Measurements from ENCODE around the gene EPS8L2. TPM values are rescaled to one million over a fixed set of nuclear protein-coding genes. Genes with fewer than 3 reads are reported as not detected.

Gene EPS8L2
- total and polyA plus RNA-seq, 10 of the 15 experiments (the other 5 are each of a cell fraction or from before 2014, with no cell fraction given) = 0.76 to 20.0 (median 9.7) TPM

- TF ChIP-seq WRNIP1 (IDR thresholded peaks at IDR 0.05; ENCODE audit: borderline replicate concordance, low read depth, low read length) (no peak), POU2F2 (IDR thresholded peaks at IDR 0.05; ENCODE audit: borderline replicate concordance, low read depth, low read length) (no peak), POLR2A (IDR thresholded peaks at IDR 0.05; ENCODE audit: low read depth, low read length) (peak; percentile 89), GATAD2B (conservative IDR thresholded peaks at IDR 0.05; ENCODE audit: low read depth) (peak; percentile 97), SMARCA5 (IDR thresholded peaks at IDR 0.05) (peak; percentile 28; the same call in 1 of the 2 replicates), SPI1 (IDR thresholded peaks at IDR 0.05; ENCODE audit: borderline replicate concordance, insufficient read depth, low read depth, low read length) (no peak; the same call in 1 of the 2 replicates)
These were observed 10.3 kb upstream of the EPS8L2 start, which contains the start of gene TMEM80 (continued) for GRCh38 chr11:695538-696248.

DNA sequence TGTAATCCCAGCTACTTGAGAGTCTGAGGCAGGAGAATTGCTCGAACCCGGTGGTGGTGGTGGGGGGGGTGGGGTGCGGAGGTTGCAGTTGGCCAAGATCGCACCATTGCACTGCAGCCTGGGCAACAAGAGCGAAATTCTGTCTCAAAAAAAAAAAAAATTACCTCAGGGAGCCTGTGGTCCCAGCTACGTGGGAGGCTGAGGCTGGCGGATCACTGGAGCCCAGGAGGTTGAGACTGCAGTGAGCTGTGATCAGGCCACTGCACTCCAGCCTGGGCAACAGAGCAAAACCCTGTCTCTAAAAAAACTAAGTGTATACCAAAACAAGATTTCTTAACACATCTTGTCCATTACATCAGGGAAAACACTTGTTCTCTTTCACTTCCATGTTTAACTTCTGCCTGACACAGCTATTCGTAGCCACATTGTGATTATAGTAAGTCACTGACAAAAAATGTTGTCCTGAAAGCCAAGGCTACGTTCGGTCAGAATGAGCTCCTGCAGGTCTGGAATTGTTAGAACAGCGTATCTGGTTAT lies 9.0 kb upstream of the EPS8L2 start:
- DNase-seq (ENCODE audit: low read depth, low spot score) = peak; percentile 56
- no peak overlapping the region for H2AFZ ChIP-seq (ENCODE audit: control insufficient read depth, low read depth, low read length)
- BruUV-seq (replicated peaks) = no TSS peak
- peaks cover 0 to 3% of the 10 kb centered on the region in 2 experiments; a peak in 2 of 4 replicates for H3K36me3 ChIP-seq (ENCODE audit: control insufficient read depth in 2 of 2, insufficient read depth in 2 of 2, low read length in 1 of 2)
- POLR2A ChIA-PET = interaction anchor here (0.5 to 6.5 kb wide), 9 partner anchors 11 to 190 kb away, joined by 3 to 72 read pairs (median 3); partner anchors contain the start of gene RNH1
- peak overlapping the region; percentile 93 for H3K9ac ChIP-seq (ENCODE audit: control insufficient read depth, insufficient read depth, low read length)
- peaks cover 17% of the 10 kb centered on the region for H3K4me1 ChIP-seq (ENCODE audit: control insufficient read depth, insufficient read depth, low read length)
- CTCF ChIA-PET = interaction anchor here (0.6 to 5.8 kb wide), 11 partner anchors 28 to 249 kb away, joined by 3 to 127 read pairs (median 4); no protein-coding TSS in a partner anchor
- H3K4me2 ChIP-seq (ENCODE audit: control insufficient read depth, insufficient read depth) = peak overlapping the region; percentile 78
- no peaks in the 10 kb centered on the region for H3K9me3 ChIP-seq (replicated peaks; ENCODE audit: control insufficient read depth, insufficient read depth, low read length)
- FAIRE-seq = peak; percentile 31
- in situ Hi-C loops (cut with MboI) (no loop called here), intact Hi-C loops (cut with micrococcal nuclease; ENCODE audit: unreplicated experiment) (loop anchor here (2.0 kb wide), 1 partner anchor 24 kb away; no protein-coding TSS in a partner anchor)
- peak overlapping the region; percentile 83 for H3K4me3 ChIP-seq
- H3K79me2 ChIP-seq (ENCODE audit: control insufficient read depth, insufficient read depth, low read length) = peaks cover 32% of the 10 kb centered on the region
- peak; percentile 0; the same call in 1 of the 3 replicates for ATAC-seq
- H4K20me1 ChIP-seq (ENCODE audit: control insufficient read depth, insufficient read depth) = no peaks in the 10 kb centered on the region; the same call in 1 of the 2 replicates
- H3K27me3 ChIP-seq (replicated peaks in 1 of 2; ENCODE audit: control insufficient read depth in 2 of 2, insufficient read depth in 2 of 2, low read length in 1 of 2) = no peaks in the 10 kb centered on the region
- peak overlapping the region; percentile 96 for H3K27ac ChIP-seq (ENCODE audit: control insufficient read depth, insufficient read depth)
- RAD21 ChIA-PET (ENCODE audit: unreplicated experiment) = interaction anchor here (0.7 to 8.1 kb wide), 6 partner anchors 23 to 142 kb away, joined by 3 to 112 read pairs (median 4); partner anchors contain the start of gene TALDO1
- SMC1A ChIA-PET (ENCODE audit: uncharacterized antibody, unreplicated experiment) = interaction anchor here (0.9 to 3.1 kb wide), 6 partner anchors 23 to 49 kb away, joined by 3 to 30 read pairs (median 7); no protein-coding TSS in a partner anchor
- 11% methylated on average over 9 of the region's 11 CpGs for WGBS (ENCODE audit: insufficient coverage, insufficient replicate concordance, low lambda C conversion rate, missing lambda C conversion rate)
- TF ChIP-seq NFYB (IDR thresholded peaks at IDR 0.05; ENCODE audit: insufficient read depth, low read depth, low read length) = no peak
- TF ChIP-seq EGR1 (IDR thresholded peaks at IDR 0.05; ENCODE audit: borderline replicate concordance in 1 of 2, low read depth in 2 of 2, low read length in 2 of 2) = peak in 1 of 2 experiments; percentile 70; a peak in 2 of 3 replicates
- peak; percentile 21 for TF ChIP-seq SKIL (IDR thresholded peaks at IDR 0.05; ENCODE audit: low read depth, poor library complexity, severe bottlenecking)
- TF ChIP-seq CBX5 (IDR thresholded peaks at IDR 0.05; ENCODE audit: low read depth) = no peak
- TF ChIP-seq TAF1 (IDR thresholded peaks at IDR 0.05; ENCODE audit: borderline replicate concordance, low read depth, low read length) = no peak
- TF ChIP-seq GABPA (IDR thresholded peaks at IDR 0.05; ENCODE audit: low read depth) = no peak
- no peak for TF ChIP-seq JUNB (IDR thresholded peaks at IDR 0.05)
- 0 out of 2 replicates have a peak, but pooled peaks have one; percentile 47 for TF ChIP-seq DPF2 (IDR thresholded peaks at IDR 0.05)
- TF ChIP-seq, protein P1, sequence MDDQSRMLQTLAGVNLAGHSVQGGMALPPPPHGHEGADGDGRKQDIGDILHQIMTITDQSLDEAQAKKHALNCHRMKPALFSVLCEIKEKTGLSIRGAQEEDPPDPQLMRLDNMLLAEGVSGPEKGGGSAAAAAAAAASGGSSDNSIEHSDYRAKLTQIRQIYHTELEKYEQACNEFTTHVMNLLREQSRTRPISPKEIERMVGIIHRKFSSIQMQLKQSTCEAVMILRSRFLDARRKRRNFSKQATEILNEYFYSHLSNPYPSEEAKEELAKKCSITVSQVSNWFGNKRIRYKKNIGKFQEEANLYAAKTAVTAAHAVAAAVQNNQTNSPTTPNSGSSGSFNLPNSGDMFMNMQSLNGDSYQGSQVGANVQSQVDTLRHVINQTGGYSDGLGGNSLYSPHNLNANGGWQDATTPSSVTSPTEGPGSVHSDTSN (IDR thresholded peaks at IDR 0.05; ENCODE audit: insufficient replicate concordance, low read depth, low read length) = no peak
- peak; percentile 47; the same call in 1 of the 2 replicates for TF ChIP-seq ZNF384 (IDR thresholded peaks at IDR 0.05; ENCODE audit: borderline replicate concordance, low read depth, low read length)

Measured in GM12878 (cell line).